ENCODE measurements around the gene TRPC4.

GRCh38 chr13:37701306-37701705 is 168.3 kb downstream of the TRPC4 start:
- TF ChIP-seq POLR2AphosphoS5 (IDR thresholded peaks at IDR 0.05) (peak in 1 of 3 donors; percentile 7), POLR2A (IDR thresholded peaks at IDR 0.05) (no peak)
- TF ChIP-seq, protein P1, sequence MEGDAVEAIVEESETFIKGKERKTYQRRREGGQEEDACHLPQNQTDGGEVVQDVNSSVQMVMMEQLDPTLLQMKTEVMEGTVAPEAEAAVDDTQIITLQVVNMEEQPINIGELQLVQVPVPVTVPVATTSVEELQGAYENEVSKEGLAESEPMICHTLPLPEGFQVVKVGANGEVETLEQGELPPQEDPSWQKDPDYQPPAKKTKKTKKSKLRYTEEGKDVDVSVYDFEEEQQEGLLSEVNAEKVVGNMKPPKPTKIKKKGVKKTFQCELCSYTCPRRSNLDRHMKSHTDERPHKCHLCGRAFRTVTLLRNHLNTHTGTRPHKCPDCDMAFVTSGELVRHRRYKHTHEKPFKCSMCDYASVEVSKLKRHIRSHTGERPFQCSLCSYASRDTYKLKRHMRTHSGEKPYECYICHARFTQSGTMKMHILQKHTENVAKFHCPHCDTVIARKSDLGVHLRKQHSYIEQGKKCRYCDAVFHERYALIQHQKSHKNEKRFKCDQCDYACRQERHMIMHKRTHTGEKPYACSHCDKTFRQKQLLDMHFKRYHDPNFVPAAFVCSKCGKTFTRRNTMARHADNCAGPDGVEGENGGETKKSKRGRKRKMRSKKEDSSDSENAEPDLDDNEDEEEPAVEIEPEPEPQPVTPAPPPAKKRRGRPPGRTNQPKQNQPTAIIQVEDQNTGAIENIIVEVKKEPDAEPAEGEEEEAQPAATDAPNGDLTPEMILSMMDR (IDR thresholded peaks at IDR 0.05), result no peak
